Measurements from ENCODE around the gene GPRASP1.

The GPRASP1 gene

DNA sequence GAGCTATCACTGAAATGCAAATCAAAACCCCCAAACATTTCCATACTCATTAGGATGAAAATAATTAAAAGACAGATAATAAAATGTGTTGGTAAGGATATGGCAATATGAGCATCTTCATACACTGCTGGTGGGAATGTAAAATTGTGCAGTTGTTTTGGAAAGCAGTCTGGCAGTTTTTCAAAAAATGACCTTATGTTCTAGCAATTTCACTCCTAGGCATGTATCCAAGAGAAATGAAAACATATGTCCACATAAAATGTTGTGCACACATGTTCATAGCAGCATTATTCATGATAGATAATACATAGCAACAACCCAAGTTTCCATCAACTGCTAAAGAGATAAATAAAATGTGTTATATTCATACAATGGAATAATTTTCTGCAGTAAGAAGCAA lies 46.2 kb downstream of the GPRASP1 start:
- DNase-seq (ENCODE audit: low read depth), result no peak

All from activated T-cell treated with anti-CD3 and anti-CD28 coated beads for 48 hours (primary cell).